H1 (cell line): ENCODE measurements around the gene USP37. TPM values are rescaled to one million over a fixed set of nuclear protein-coding genes. Genes with fewer than 3 reads are reported as not detected.
A peak's percentile ranks its signal among the peaks of the same experiment; 100 is the strongest.

Experiments used
- CTCF ChIA-PET: fragments of 300-600 bp; sonication (Branson Sonifier 250); formaldehyde crosslinking; loops from one replicate; lab custom pipeline; 2021; ENCODE audit not compliant: partially characterized antibody; lab: Charles Lee
- POLR2A ChIA-PET: fragments of 300-600 bp; sonication (Branson Sonifier 250); formaldehyde crosslinking; loops from one replicate; lab custom pipeline; 2021; ENCODE audit warnings: inconsistent platforms; ENCODE audit not compliant: partially characterized antibody; lab: Charles Lee
- DNase-seq, 2 experiments: peaks; one replicate each; pipeline versions ENCODE4 v3.0.0 to v3.0.0-alpha.2; 2010 to 2022; ENCODE audit warnings: low spot score in 2 of 2, low read depth in 1 of 2, mixed read lengths in 1 of 2
- FAIRE-seq: peaks from 2 replicates; lab custom pipeline; 2011; peaks lifted over from hg19 to GRCh38; lab: Jason Lieb, UNC
- H2AFZ ChIP-seq: 2 replicates; pipeline ENCODE4 v1.8.1; 2012; ENCODE audit warnings: low read length, inconsistent platforms
- H2AK5ac ChIP-seq: 2 replicates; pipeline ENCODE4 v1.6.1; 2013; ENCODE audit warnings: low read depth, low read length
- H2BK120ac ChIP-seq: replicated peaks from 2 replicates; pipeline ENCODE3; 2013; ENCODE audit warnings: low read depth, low read length, inconsistent platforms
- H2BK12ac ChIP-seq: 2 replicates; pipeline ENCODE4 v1.6.1; 2013; ENCODE audit warnings: low read depth, low read length
- H2BK15ac ChIP-seq: 2 replicates; pipeline ENCODE4 v1.6.1; 2013; ENCODE audit warnings: low read length
- H2BK20ac ChIP-seq: 2 replicates; pipeline ENCODE4 v1.6.1; 2013; ENCODE audit warnings: low read length
- H2BK5ac ChIP-seq: 2 replicates; pipeline ENCODE4 v1.6.1; 2013; ENCODE audit warnings: low read depth, low read length
- H3K14ac ChIP-seq: 2 replicates; pipeline ENCODE4 v1.6.1; 2013; ENCODE audit warnings: inconsistent platforms; ENCODE audit not compliant: insufficient read length
- H3K18ac ChIP-seq: 2 replicates; pipeline ENCODE4 v1.6.1; 2013; ENCODE audit warnings: low read length; ENCODE audit errors: extremely low read depth
- H3K23ac ChIP-seq: 2 replicates; pipeline ENCODE4 v1.6.1; 2013; ENCODE audit warnings: inconsistent platforms; ENCODE audit not compliant: insufficient read length
- H3K23me2 ChIP-seq: 2 replicates; pipeline ENCODE4 v1.6.1; 2013; ENCODE audit warnings: low read depth, low read length
- H3K27ac ChIP-seq: 2 replicates; pipeline ENCODE4 v1.6.1; 2011; ENCODE audit warnings: low read depth, low read length, inconsistent platforms
- H3K27me3 ChIP-seq, 4 experiments: replicated peaks in 1 of 4; 1 replicate in 1 of 4; 2 replicates in 3 of 4; pipeline versions ENCODE4 v1.6.1 to v1.8.1; 2011 to 2013; ENCODE audit warnings: low read length in 3 of 4, mild to moderate bottlenecking in 3 of 4, inconsistent platforms in 2 of 4, mixed read lengths in 2 of 4, moderate library complexity in 1 of 4; ENCODE audit not compliant: control insufficient read depth in 3 of 4, insufficient read depth in 3 of 4; ENCODE audit errors: extremely low read depth in 1 of 4
- H3K36me3 ChIP-seq, 4 experiments: 2 replicates each; pipeline versions ENCODE4 v1.6.1 to v1.8.1; 2011 to 2013; ENCODE audit warnings: mild to moderate bottlenecking in 4 of 4, low read length in 3 of 4, moderate library complexity in 2 of 4, control low read depth in 1 of 4, inconsistent platforms in 1 of 4; ENCODE audit not compliant: insufficient read depth in 4 of 4, control insufficient read depth in 2 of 4
- H3K4ac ChIP-seq: replicated peaks from 2 replicates; pipeline ENCODE3; 2013; ENCODE audit warnings: low read length, low read depth, mixed read lengths, inconsistent platforms; ENCODE audit not compliant: insufficient read length
- H3K4me1 ChIP-seq, 4 experiments: replicated peaks in 1 of 4; 1 replicate in 1 of 4; 2 replicates in 3 of 4; pipeline versions ENCODE4 v1.6.1 to v1.8.1; 2011 to 2013; ENCODE audit warnings: low read length in 3 of 4, inconsistent platforms in 2 of 4, mixed read lengths in 1 of 4; ENCODE audit not compliant: insufficient read depth in 4 of 4, control insufficient read depth in 3 of 4
- H3K4me2 ChIP-seq, 2 experiments: 2 replicates each; pipeline versions ENCODE4 v1.6.1 to v1.8.1; 2011 to 2013; ENCODE audit warnings: low read depth in 2 of 2, low read length in 2 of 2, control low read depth in 1 of 2, inconsistent platforms in 1 of 2, mild to moderate bottlenecking in 1 of 2; ENCODE audit not compliant: insufficient read depth in 1 of 2
- H3K4me3 ChIP-seq, 4 experiments: fragments of 200-600, 300-600 bp in 1 of 4; sonication (generic), shearing (Covaris generic), sonication (Bioruptor Twin) in 1 of 4; 2 replicates each; pipeline versions ENCODE4 v1.5.1 to v1.8.1; 2011 to 2016; ENCODE audit warnings: low read length in 4 of 4, low read depth in 3 of 4, control low read depth in 2 of 4, inconsistent platforms in 2 of 4, mild to moderate bottlenecking in 2 of 4, mixed read lengths in 1 of 4, moderate library complexity in 1 of 4; ENCODE audit not compliant: insufficient read depth in 2 of 4; ENCODE audit errors: extremely low read depth in 1 of 4
- H3K56ac ChIP-seq: replicated peaks from 2 replicates; pipeline ENCODE3; 2013; ENCODE audit warnings: low read depth, mild to moderate bottlenecking, mixed read lengths, low read length, inconsistent platforms; ENCODE audit not compliant: insufficient read length
- H3K79me1 ChIP-seq: 2 replicates; pipeline ENCODE4 v1.6.1; 2013; ENCODE audit warnings: low read depth, low read length, control low read depth
- H3K79me2 ChIP-seq, 2 experiments: 2 replicates each; pipeline versions ENCODE4 v1.6.1 to v1.8.1; 2012 to 2013; ENCODE audit warnings: low read length in 2 of 2, mild to moderate bottlenecking in 2 of 2, inconsistent platforms in 1 of 2; ENCODE audit not compliant: insufficient read depth in 2 of 2, control insufficient read depth in 1 of 2
- H3K9ac ChIP-seq, 4 experiments: replicated peaks in 1 of 4; 1 replicate in 1 of 4; 2 replicates in 3 of 4; pipeline versions ENCODE4 v1.6.1 to v1.8.1; 2011 to 2013; ENCODE audit warnings: low read depth in 3 of 4, low read length in 3 of 4, control low read depth in 2 of 4, mild to moderate bottlenecking in 2 of 4, moderate library complexity in 2 of 4, inconsistent platforms in 1 of 4; ENCODE audit errors: extremely low read depth in 1 of 4
- H3K9me3 ChIP-seq, 2 experiments: 2 replicates each; pipeline versions ENCODE4 v1.6.1 to v1.8.1; 2012 to 2013; ENCODE audit warnings: mild to moderate bottlenecking in 2 of 2, moderate library complexity in 2 of 2, control low read depth in 1 of 2, inconsistent platforms in 1 of 2, low read depth in 1 of 2, low read length in 1 of 2, mixed read lengths in 1 of 2; ENCODE audit not compliant: insufficient read depth in 2 of 2
- H4K20me1 ChIP-seq, 2 experiments: replicated peaks in 1 of 2; 2 replicates each; pipeline versions ENCODE3 to v1.8.1; 2011 to 2013; ENCODE audit warnings: inconsistent platforms in 2 of 2, low read length in 2 of 2, mild to moderate bottlenecking in 1 of 2; ENCODE audit not compliant: insufficient read depth in 2 of 2, control insufficient read depth in 1 of 2
- H4K5ac ChIP-seq: 2 replicates; pipeline ENCODE4 v1.6.1; 2013; ENCODE audit warnings: low read length, low read depth, mixed read lengths, inconsistent platforms; ENCODE audit not compliant: insufficient read length
- H4K8ac ChIP-seq: 2 replicates; pipeline ENCODE4 v1.8.0; 2013; ENCODE audit warnings: mild to moderate bottlenecking, moderate library complexity, low read length, inconsistent platforms; ENCODE audit not compliant: insufficient read depth; ENCODE audit errors: extremely low read depth
- H4K91ac ChIP-seq: replicated peaks from 2 replicates; pipeline ENCODE3; 2013; ENCODE audit warnings: low read length, mixed read lengths, inconsistent platforms; ENCODE audit not compliant: insufficient read length
- BACH1 ChIP-seq: IDR thresholded peaks from 2 replicates; pipeline ENCODE4 v1.6.1; 2012; ENCODE audit warnings: low read length, improper control_type of control experiment
- EP300 ChIP-seq, 2 experiments: IDR thresholded peaks; 1 replicate in 1 of 2; 2 replicates in 1 of 2; pipeline ENCODE4 v1.6.1; 2011 to 2012; ENCODE audit warnings: low read depth in 2 of 2, low read length in 2 of 2, mild to moderate bottlenecking in 2 of 2, borderline replicate concordance in 1 of 2, inconsistent platforms in 1 of 2, moderate library complexity in 1 of 2
- FOSL1 ChIP-seq: IDR thresholded peaks from 2 replicates; pipeline ENCODE4 v1.6.1; 2011; ENCODE audit warnings: mild to moderate bottlenecking, low read depth, low read length, moderate library complexity; ENCODE audit not compliant: insufficient read depth
- TAF1 ChIP-seq: IDR thresholded peaks from 2 replicates; pipeline ENCODE4 v1.6.1; 2011; ENCODE audit warnings: mild to moderate bottlenecking, low read depth, low read length
- WGBS, 2 experiments: shearing (Covaris generic) in 1 of 2; methylation state at CpG; one replicate each; pipeline versions ENCODE4 v1.1.6 to v1.1.7; 2013 to 2015; ENCODE audit warnings: low lambda C conversion rate in 2 of 2, mixed read lengths in 2 of 2, inconsistent platforms in 1 of 2, low coverage in 1 of 2, missing lambda C conversion rate in 1 of 2; ENCODE audit not compliant: insufficient replicate concordance in 2 of 2, insufficient coverage in 1 of 2, insufficient read length in 1 of 2; ENCODE audit errors: extremely low coverage in 1 of 2, missing lambda C conversion rate in 1 of 2; 5-methylcytosine and 5-hydroxymethylcytosine counted together
- polyA plus RNA-seq, 7 experiments: library from polyadenylated mRNA; depleted of rRNA in 3 of 7; stranded (reverse) in 5 of 7; unstranded in 2 of 7; fragments of >200 nt in 5 of 7; fragments of 200-250 nt in 2 of 7; gene quantifications; 1 replicate in 5 of 7; 2 replicates in 1 of 7; 4 replicates in 1 of 7; pipeline versions ENCODE4 v1.2.1 to v1.2.3, GENCODE V29; 2011 to 2013; ENCODE audit warnings: missing spikeins in 2 of 7, mixed read lengths in 2 of 7
- total RNA-seq: library from RNA; stranded (reverse); fragmentation: NEBNext Ultra II Directional; extraction: Animal tissue kit (Norgen Biotek cat#: 25700); gene quantifications from 2 replicates; pipeline ENCODE4 v1.2.1, GENCODE V29; 2021

The USP37 gene
- total and polyA plus RNA-seq, 2 of the 8 experiments (the other 6 are each of a cell fraction or from before 2014, with no cell fraction given): 3.8 to 29.1 TPM

GRCh38 chr2:218615868-218616315 is 47.7 kb upstream of the USP37 start:
- Histone ChIP-seq H3K79me2 (no peaks in the 10 kb centered on the region), H3K4me1 (no peaks in the 10 kb centered on the region), H3K9ac (no peak overlapping the region), H2BK15ac (no peak overlapping the region), H3K4me3 (no peak overlapping the region), H2AFZ (0 out of 2 replicates have a peak overlapping the region, but pooled peaks have one; percentile 26), H3K79me1 (no peaks in the 10 kb centered on the region), H3K18ac (no peak overlapping the region), H2AK5ac (no peak overlapping the region), H2BK120ac (no peak overlapping the region), H3K4ac (no peak overlapping the region), H3K56ac (no peak overlapping the region), H3K14ac (no peak overlapping the region), H3K23ac (no peak overlapping the region), H3K27me3 (no peaks in the 10 kb centered on the region), H3K9me3 (no peaks in the 10 kb centered on the region), H3K23me2 (no peaks in the 10 kb centered on the region), H4K20me1 (no peaks in the 10 kb centered on the region), H2BK12ac (no peak overlapping the region), H3K4me2 (no peak overlapping the region), H3K27ac (no peak overlapping the region), H2BK5ac (no peak overlapping the region), H2BK20ac (no peak overlapping the region), H3K36me3 (no peaks in the 10 kb centered on the region), H4K5ac (no peak overlapping the region), H4K8ac (no peak overlapping the region), H4K91ac (no peak overlapping the region)
- POLR2A ChIA-PET: interaction anchor here (0.8 to 1.2 kb wide), 3 partner anchors 9 to 17 kb away, joined by 3 to 4 read pairs (median 3); no protein-coding TSS in a partner anchor
- TF ChIP-seq TAF1: no peak
- no peak for TF ChIP-seq EP300 (IDR thresholded peaks at IDR 0.05; ENCODE audit: borderline replicate concordance in 1 of 2, low read depth in 2 of 2, low read length in 2 of 2)
- TF ChIP-seq FOSL1: no peak
- no peak for TF ChIP-seq BACH1
- 93% methylated on average over 6 of the region's 6 CpGs; no CpG with 5 or more reads in 1 of the 2 experiments for WGBS, 2 experiments
- FAIRE-seq (no peak), DNase-seq (no peak)
- CTCF ChIA-PET: interaction anchor here (0.5 to 2.9 kb wide), 5 partner anchors 8 to 1656 kb away, joined by 3 to 13 read pairs (median 3); partner anchors contain the start of gene PLCD4
